ENCODE results near the gene KCNK4. TPM values are rescaled to one million over a fixed set of nuclear protein-coding genes. Genes with fewer than 3 reads are reported as not detected.
"Not testable (repeated sequence)": the region's sequence is repeated elsewhere in the genome, so short reads cannot be mapped to it uniquely, and the experiment has no call there.

Gene KCNK4
- under 1 TPM in 1 of 3 donors, not detected in 2; 0.13 TPM for polyA plus RNA-seq (ENCODE audit: insufficient read length in 3 of 3)

GRCh38 chr11:64291262-64291751 lies at the start of gene KCNK4:
KCNK4 (plus strand) TSS chr11:64291302; CDS start chr11:64293019, 1,717 bp downstream.
- no peak for DNase-seq (ENCODE audit: low read depth in 3 of 3, low spot score in 2 of 3)

DNA sequence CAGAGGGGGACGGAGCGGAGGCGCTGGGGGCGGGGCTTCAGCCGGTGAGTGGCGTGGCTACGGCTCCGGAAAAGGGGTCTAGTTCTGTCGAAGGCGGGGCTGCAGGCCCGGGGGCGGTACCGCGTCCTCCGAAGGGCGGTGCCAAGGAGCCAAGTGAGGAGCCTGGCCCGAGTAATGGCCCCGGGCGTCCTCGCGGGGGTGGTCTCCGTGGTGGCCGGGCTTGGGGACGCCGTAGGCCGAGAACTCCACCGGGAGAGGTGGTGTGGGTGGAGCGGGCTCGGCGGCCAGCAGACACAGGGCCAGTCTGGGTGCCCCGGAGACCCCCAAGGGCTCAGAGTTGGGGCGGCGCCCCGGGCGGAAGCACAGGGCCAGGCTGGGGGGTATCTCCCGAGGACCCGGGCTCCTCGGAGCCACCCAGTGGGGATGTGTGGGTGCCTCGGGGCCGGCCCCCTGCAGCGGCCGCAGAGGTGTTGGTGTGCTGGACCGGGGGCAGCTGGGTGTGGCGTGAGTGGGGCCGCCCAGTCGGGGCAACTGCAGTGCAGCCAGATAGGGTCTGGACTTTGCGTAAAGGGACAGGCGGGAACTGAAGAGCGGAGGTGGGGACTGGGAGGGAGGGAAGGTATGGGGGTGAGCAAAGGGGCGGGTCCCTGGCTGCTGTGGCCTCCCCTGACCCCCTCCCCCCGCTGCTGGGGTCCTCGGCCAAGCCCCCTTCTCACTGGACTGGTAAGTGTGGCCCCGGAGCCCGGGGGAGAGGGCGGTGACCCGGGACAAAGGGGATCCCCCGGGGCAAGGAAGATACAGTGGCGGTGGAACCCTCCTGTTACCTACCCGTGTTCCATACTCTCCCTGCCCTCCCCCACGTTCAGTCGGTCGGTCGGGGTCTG lies 49.4 kb upstream of the KCNK4 start:
- peak in 1 of 3 donors; percentile 94 for DNase-seq (ENCODE audit: low read depth in 3 of 3, low spot score in 2 of 3)

DNA sequence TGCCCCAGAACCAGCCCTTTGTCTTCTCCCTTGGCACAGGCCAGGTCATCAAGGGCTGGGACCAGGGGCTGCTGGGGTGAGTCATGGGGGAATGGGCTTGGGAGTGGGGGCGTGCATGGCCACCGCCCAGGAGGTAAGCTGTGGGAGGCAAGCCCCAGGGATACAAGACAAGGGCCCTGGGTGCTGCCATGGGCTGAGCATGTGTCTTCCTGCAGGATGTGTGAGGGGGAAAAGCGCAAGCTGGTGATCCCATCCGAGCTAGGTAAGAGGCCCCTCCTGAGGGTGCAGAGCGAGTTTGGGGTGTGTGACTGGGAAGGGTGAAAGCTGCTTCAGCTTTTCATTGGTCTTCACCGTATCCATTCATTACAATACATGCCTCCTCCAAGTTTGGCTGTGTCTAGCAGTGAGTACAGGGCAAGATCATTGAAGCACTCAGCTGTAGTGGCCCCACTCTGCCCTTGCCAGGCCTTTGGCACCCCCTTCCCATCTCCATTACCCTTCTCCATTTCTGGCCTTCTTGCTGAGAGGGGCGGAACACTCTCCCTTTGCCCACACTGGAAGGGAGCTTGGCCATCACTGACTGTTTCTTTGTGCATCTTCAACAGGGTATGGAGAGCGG lies 47.8 kb upstream of the KCNK4 start:
- no peak for DNase-seq (ENCODE audit: low read depth in 3 of 3, low spot score in 2 of 3)

DNA sequence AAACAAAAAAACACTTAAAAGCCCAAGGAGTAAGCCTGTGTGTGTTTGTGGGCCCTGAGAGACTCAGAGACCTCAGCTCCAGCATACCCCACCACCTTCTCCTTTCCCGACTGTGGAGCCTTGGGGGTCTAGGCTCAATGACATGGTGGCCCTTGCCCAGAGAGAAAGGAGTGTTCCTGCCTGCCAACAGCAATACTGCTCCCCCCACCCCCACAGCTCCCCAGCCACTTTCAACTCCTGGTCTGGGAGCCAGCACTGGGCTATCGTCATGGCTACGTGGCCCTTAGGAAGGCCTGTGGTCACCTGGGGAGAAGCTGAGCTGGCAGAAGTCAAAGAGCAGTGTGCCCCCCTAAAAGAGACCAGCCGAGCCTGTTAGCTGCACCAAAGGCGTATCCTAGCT lies 47.0 kb upstream of the KCNK4 start:
- DNase-seq (ENCODE audit: low read depth in 3 of 3, low spot score in 2 of 3) = no peak

- DNase-seq (ENCODE audit: low read depth in 3 of 3, low spot score in 2 of 3) = no peak
Measured at GRCh38 chr11:64244966-64245365, 46.1 kb upstream of the KCNK4 start.

DNA sequence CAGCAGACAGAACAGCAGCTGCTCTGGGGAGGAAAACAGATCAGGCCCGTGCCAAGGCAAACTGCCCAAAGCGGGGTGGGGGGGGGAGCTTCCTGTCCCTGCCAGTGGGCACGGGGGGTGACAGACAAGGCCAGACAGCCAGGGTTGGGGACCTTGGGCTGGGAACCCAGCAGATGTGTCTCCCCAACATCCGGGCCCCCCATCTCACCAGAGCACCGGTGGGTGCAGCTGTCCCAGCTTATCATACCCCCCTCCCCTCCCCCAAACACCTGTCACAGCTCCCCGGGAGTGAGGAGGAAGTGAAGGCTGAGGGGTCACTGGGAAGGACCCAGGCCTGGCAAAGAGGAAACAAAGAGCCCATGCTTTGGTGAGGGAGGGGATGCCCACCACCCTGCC lies 45.7 kb upstream of the KCNK4 start:
- DNase-seq (ENCODE audit: low read depth in 3 of 3, low spot score in 2 of 3) = no peak

GRCh38 chr11:64245797-64246620 lies 45.1 kb upstream of the KCNK4 start:
- DNase-seq (ENCODE audit: low read depth in 3 of 3, low spot score in 2 of 3) = no peak

GRCh38 chr11:64246621-64246870 lies 44.6 kb upstream of the KCNK4 start:
- not testable (repeated sequence) for DNase-seq (ENCODE audit: low read depth in 3 of 3, low spot score in 2 of 3)

- DNase-seq (ENCODE audit: low read depth in 3 of 3, low spot score in 2 of 3) = no peak
Measured at GRCh38 chr11:64246871-64247728, 44.0 kb upstream of the KCNK4 start, which contains the start of gene PPP1R14B. PPP1R14B (minus strand) TSS chr11:64246943; CDS start chr11:64246673, 270 bp downstream.

DNA sequence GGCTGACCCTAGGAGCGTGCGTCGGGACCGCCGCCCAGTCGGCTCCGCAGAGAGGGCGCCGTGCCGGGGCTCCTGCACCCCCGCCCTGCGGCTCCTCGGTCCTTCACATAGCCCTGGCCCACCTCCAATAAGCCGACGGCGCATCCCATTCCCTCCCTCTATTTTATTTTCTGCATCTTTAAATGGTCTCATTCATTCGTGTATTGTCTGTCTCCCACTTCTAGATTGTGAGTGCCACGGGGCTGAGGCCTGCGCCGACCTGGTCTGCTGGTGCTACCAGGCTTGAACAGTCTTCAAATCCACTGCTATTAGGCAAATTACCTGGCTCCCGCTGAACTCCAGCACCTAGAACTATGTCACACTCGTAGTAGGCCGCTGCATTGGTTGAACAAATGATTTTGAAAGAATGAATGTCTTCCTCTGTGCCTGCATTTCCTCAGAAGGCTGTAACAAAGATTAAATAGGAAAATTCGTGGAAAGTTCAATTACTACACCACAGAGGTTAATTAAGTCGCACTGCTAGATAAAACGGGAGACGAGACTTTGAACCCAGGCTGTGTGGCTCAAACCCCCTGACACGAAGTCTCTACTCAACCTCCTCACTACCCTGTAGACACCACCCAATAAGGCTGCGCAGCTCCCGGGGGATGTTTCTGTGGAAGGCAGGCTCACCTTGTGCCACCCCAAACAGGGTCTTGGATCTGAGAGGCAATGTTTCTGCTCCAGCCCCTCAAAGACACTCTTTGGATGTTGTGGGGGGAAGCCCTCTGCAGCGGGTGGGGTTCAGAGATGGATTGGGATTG lies 43.2 kb upstream of the KCNK4 start:
- DNase-seq (ENCODE audit: low read depth in 3 of 3, low spot score in 2 of 3) = no peak

DNA sequence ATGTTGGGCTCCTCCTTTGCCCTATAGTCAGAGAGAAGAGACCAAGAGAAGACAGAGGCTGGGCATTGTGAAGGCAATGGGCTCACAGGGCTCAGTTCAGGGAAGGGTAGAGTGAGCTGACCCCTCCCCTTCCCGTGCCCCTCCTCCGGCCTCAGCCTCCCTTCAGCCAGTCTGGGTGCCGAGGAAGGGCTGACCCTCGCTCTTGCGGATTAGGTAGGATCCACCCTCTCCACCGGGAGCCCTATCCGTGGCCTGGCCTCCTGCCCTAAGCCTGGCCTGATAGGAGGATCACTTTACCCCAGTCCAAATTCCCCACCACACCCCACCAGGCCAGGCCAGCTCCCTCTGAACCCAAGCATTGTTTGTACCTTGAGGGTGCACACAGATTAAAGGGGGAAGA lies 42.5 kb upstream of the KCNK4 start:
- DNase-seq (ENCODE audit: low read depth in 3 of 3, low spot score in 2 of 3) = no peak

DNA sequence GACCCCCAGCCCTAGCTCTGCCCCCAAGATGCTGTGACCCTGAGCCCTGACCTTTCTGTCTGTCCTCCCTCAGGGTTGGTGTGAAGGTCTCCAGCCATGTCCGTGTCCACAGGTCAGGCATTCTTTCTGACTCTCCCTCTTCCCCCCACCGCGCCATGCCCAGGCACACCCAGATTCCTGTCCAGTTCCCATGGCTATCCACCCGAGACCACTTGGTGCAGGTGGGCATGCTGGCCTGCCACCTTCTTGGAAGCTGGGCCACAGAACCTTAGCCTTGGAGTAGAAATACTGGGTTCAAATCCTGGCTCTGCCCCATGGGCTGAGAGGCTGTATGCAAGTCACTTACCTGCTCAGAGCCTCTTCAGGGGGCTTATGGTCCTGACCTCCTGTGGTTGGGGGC lies 42.1 kb upstream of the KCNK4 start:
- no peak for DNase-seq (ENCODE audit: low read depth in 3 of 3, low spot score in 2 of 3)

DNA sequence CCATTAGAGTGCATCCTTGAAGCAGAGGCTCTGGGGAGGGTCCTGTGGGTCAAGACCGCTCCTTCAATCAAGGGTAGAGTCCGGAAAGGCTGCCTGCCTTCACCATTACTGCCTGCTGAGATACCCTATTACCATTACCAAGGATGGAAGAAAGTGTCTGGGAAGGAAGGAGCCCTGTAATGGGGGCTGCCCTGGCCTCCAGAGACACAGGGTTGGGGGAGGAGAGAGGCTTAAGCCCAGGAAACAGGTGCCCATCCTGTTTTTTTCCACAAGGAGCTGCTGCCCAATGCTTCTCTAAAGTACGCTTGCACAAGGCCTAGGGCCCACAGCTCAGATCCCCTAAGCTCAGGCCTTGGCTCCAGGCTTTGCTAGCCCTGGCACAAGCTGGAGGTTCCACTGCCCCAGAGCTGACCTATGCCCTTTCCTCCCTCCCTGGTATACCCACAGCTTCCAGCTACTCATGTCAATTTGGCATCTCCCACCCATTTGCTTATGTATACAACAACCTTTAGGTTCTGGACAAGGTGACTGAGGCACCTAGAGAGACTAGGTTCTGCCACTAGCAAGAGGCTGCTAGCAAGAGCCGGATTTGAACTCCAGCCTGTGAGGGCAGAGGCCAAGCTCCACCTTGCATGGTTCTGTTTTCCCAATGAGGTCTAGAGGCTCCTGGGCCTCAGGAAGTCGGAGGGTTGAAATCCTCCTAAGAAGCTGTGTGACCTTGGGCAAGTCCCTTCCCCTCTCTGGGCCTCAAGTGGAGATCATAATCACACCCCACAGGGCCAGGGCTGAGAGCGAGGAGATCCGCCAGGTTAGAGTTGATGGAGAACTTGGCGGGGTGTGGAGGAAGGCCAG lies 41.3 kb upstream of the KCNK4 start:
- no peak for DNase-seq (ENCODE audit: low read depth in 3 of 3, low spot score in 2 of 3)

DNA sequence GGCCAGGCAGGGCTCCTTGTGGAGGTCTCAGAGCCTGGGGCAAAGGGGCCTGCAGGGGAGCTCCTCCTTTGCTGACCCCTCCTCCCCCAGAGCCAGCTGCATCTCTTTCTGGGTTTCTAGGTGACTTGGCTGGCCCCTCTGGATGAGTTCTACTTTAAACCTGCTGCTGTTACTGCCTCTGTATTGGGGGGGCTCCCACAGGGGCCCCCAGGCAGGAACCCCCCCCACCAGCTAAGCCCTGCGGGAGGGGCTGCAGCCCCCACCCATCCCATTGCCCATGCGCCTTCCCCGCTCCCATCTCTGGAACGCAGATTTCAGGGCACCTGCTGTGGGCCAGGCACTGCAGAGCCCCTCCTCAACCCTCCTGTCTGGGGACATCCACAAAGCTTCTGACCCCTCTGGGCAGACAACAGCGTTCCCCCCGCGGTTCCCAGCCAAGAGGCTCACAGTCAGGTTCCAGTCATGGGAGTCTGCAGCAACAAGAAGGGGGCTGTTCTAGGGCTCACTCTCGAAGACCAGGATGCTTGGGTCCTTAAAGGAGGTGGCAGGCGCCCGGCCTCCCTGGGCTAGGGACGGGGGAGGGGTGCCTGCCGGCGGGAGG lies 40.6 kb upstream of the KCNK4 start:
- DNase-seq (ENCODE audit: low read depth in 3 of 3, low spot score in 2 of 3) = no peak

DNA sequence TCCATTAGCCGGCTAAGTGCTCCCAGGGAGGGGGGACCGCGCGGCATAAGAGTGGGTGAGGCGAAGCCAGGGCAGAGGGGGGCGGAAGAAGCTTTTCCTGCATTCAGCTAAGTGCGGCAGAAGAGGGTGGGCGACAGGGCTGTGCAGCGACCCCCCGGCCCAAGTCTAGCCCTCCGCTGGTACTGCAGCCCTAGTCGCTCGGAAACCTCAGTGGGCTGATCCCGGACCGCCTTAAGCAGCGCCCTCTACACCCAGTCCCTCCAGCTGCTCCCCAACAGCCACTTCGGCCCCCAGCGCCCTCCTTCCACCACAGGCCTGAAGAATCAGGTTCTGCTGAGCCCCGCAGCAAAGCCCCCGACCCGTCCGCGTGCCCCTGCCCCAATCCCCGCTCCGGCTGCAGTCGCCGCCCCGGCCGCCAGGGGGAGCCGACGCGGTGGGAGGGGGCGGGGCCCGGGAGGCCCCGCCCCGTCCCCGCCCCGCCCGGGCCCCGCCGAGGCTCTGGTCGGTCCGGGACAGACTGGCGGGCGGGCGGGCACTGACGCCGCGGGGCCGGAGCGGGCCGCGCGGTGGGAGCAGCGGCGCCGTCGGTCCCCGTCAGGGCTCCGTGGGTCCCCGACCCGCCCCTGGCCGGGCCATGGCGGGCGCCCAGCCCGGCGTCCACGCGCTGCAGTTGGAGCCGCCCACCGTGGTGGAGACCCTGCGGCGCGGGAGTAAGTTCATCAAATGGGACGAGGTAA lies 39.9 kb upstream of the KCNK4 start, which contains the start of gene PLCB3:
Gene PLCB3 (plus strand): TSS at position 515 of the 737 bp plus-strand sequence. CDS start 120 bp downstream, at position 635.
- DNase-seq (ENCODE audit: low read depth in 3 of 3, low spot score in 2 of 3) = no peak

- DNase-seq (ENCODE audit: low read depth in 3 of 3, low spot score in 2 of 3) = no peak
Measured at GRCh38 chr11:64251753-64252002, 39.4 kb upstream of the KCNK4 start.

GRCh38 chr11:64252003-64252872 lies 38.9 kb upstream of the KCNK4 start:
- DNase-seq (ENCODE audit: low read depth in 3 of 3, low spot score in 2 of 3) = no peak
